ENCODE results near the gene TMCO6.
A peak's percentile ranks its signal among the peaks of the same experiment; 100 is the strongest.

The TMCO6 gene

DNA sequence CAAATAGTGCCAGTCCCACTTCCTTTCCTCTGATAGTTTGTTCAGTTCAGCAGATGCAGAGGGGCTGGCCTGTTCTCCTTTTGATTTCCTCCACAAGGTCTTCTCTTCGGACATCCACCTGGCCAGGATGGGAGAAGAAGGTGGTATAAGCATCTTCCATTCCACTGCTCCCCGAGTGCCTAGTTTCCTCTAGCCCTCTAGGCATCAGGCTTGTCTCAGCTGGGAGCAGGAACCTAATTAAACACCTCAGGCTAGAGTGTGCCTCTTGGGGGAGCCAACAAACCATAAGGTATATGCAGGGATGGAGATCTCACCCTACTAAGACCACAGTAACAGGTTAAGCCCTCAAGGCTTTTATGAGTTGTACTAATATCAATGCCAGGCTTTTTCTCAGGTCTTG is 35.0 kb downstream of the TMCO6 start:
- no peak for DNase-seq

DNA sequence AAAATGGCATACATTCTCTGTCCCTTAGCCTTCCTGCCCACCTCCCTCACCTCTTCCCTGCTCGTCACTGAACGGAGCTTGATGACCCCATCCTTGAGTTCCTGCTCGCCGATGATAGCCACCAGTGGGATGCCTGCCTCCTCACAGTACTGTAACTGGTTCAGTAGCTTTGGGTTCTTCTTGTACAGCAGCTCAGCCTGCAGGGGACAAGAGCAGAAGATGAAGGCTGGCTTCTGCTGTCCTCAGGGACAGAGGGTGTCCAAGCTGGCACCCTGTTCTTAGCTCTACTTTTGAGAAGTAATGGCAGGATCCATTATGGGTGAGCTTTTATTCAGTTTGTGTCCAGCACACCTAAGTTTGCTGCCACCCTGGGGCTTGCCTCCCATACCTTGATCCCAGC is 35.4 kb downstream of the TMCO6 start:
- DNase-seq: no peak

- DNase-seq: no peak
Observed at GRCh38 chr5:140677947-140678346, 38.7 kb downstream of the TMCO6 start.

- DNase-seq: no peak
Observed at GRCh38 chr5:140678993-140679392, 39.7 kb downstream of the TMCO6 start.

DNA sequence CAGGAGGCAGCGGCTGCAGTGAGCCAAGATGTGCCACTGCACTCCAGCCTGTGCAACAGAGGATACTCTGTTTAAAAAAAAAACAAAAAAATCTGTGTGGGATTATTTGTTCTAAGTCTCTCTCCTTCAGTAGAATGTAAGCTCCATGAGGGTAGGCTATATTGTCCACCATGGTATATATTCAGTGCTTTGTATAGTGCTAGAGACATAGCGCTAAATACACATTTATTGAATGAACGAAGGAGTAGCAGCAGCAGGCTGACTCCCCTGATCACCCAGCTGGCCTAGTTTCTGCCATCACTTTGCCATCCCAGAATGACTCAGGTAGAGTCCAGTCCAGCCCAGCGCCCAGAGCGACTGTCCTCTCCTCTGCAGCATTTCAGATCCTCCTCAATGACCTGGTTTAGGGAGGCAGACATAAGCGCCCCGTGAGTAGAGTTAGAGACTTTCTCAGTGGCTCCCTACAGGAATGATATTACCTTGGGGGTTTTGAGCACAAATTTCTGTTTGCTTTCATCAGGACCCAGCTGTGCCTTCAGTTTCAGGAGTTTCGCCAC is 51.2 kb downstream of the TMCO6 start:
- DNase-seq: no peak

- peak; percentile 28 for DNase-seq
Observed at GRCh38 chr5:140690941-140691924, 52.0 kb downstream of the TMCO6 start, which contains the start of the genes HARS1 and HARS2. Gene HARS1, minus strand, starts transcription at chr5:140691370. Its CDS starts 66 bp downstream, at chr5:140691304. Gene HARS2, plus strand, starts transcription at chr5:140691455. Its CDS starts 194 bp downstream, at chr5:140691649.

DNA sequence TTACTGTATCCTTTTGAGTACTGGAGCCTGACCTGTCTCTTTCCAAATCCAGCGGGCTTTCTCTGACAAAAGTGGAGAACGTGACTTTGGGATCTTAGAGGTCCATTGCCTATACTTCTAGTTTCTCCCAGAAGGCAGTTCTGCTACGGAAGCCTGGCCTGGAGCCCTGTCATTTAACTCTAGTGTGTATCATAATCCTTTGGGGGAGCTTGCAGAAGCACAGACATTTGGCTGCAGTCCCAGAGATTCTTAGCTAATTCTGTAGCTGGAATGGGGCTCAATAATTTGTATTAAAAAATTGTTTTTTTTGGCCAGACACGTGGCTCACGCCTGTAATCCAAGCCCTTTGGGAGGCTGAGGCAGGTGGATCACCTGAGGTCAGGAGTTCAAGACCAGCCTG is 55.0 kb downstream of the TMCO6 start:
- no peak for DNase-seq

Measured in NCI-H1436 treated with DMSO at 0.1 percent for 48 hours (cell line).